Liver (tissue), 3 donors: ENCODE data around the gene MOB3C.
"Not testable (repeated sequence)": the region's sequence is repeated elsewhere in the genome, so short reads cannot be mapped to it uniquely, and the experiment has no call there.

Experiments
- CTCF ChIP-seq: fragments of 150-350 bp; IDR thresholded peaks from 2 replicates; pipeline ENCODE4 v1.5.1; 2017; ENCODE audit warnings: improper control_type of control experiment, low read depth, low read length; ENCODE audit not compliant: missing input control
- GABPA ChIP-seq, 2 donors: IDR thresholded peaks in 1 of 2; conservative IDR thresholded peaks in 1 of 2; 2 replicates each; pipeline ENCODE4 v1.6.1; 2016; ENCODE audit warnings: antibody characterized with exemption in 2 of 2, mild to moderate bottlenecking in 1 of 2, moderate library complexity in 1 of 2
- JUND ChIP-seq, 2 donors: IDR thresholded peaks; 2 replicates each; pipeline ENCODE4 v1.6.1; 2016; ENCODE audit warnings: antibody characterized with exemption in 2 of 2
- RAD21 ChIP-seq, 2 donors: IDR thresholded peaks; 2 replicates each; pipeline ENCODE4 v1.6.1; 2016; ENCODE audit warnings: antibody characterized with exemption in 2 of 2, mild to moderate bottlenecking in 2 of 2
- TAF1 ChIP-seq: conservative IDR thresholded peaks from 2 replicates; pipeline ENCODE4 v1.6.1; 2016; ENCODE audit warnings: antibody characterized with exemption, mild to moderate bottlenecking
- YY1 ChIP-seq: IDR thresholded peaks from 2 replicates; pipeline ENCODE4 v1.6.1; 2016; ENCODE audit warnings: antibody characterized with exemption, mild to moderate bottlenecking
- TF ChIP-seq, protein P1 (sequence below): IDR thresholded peaks from 2 replicates; pipeline ENCODE4 v1.6.1; 2016; ENCODE audit warnings: antibody characterized with exemption
- TF ChIP-seq, protein P2 (sequence below): IDR thresholded peaks from 2 replicates; pipeline ENCODE4 v1.6.1; 2016; ENCODE audit warnings: antibody characterized with exemption, mild to moderate bottlenecking
- TF ChIP-seq, protein P3 (sequence below): IDR thresholded peaks from 2 replicates; pipeline ENCODE4 v1.6.1; 2016; ENCODE audit warnings: antibody characterized with exemption
- donor health status: healthy.
- donor health status: healthy.

- not testable (repeated sequence) for TF ChIP-seq RAD21 (IDR thresholded peaks at IDR 0.05); CTCF; GABPA (IDR thresholded peaks at IDR 0.05 in 1 of 2, conservative IDR thresholded peaks at IDR 0.05 in 1 of 2); TAF1; YY1; JUND (IDR thresholded peaks at IDR 0.05)
- TF ChIP-seq, protein P1, sequence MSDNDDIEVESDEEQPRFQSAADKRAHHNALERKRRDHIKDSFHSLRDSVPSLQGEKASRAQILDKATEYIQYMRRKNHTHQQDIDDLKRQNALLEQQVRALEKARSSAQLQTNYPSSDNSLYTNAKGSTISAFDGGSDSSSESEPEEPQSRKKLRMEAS: not testable (repeated sequence)
- TF ChIP-seq, protein P2, sequence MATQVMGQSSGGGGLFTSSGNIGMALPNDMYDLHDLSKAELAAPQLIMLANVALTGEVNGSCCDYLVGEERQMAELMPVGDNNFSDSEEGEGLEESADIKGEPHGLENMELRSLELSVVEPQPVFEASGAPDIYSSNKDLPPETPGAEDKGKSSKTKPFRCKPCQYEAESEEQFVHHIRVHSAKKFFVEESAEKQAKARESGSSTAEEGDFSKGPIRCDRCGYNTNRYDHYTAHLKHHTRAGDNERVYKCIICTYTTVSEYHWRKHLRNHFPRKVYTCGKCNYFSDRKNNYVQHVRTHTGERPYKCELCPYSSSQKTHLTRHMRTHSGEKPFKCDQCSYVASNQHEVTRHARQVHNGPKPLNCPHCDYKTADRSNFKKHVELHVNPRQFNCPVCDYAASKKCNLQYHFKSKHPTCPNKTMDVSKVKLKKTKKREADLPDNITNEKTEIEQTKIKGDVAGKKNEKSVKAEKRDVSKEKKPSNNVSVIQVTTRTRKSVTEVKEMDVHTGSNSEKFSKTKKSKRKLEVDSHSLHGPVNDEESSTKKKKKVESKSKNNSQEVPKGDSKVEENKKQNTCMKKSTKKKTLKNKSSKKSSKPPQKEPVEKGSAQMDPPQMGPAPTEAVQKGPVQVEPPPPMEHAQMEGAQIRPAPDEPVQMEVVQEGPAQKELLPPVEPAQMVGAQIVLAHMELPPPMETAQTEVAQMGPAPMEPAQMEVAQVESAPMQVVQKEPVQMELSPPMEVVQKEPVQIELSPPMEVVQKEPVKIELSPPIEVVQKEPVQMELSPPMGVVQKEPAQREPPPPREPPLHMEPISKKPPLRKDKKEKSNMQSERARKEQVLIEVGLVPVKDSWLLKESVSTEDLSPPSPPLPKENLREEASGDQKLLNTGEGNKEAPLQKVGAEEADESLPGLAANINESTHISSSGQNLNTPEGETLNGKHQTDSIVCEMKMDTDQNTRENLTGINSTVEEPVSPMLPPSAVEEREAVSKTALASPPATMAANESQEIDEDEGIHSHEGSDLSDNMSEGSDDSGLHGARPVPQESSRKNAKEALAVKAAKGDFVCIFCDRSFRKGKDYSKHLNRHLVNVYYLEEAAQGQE: not testable (repeated sequence)
- TF ChIP-seq, protein P3, sequence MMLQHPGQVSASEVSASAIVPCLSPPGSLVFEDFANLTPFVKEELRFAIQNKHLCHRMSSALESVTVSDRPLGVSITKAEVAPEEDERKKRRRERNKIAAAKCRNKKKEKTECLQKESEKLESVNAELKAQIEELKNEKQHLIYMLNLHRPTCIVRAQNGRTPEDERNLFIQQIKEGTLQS: not testable (repeated sequence)
Measured at GRCh38 chr1:46662919-46663318, 46.3 kb upstream of the MOB3C start.
